NCI-H2081 (cell line): ENCODE measurements around the gene AQP6.
"Not testable (repeated sequence)": the region's sequence is repeated elsewhere in the genome, so short reads cannot be mapped to it uniquely, and the experiment has no call there.

Experiments
- DNase-seq, 2 experiments: peaks; one replicate each; lab custom pipeline; 2025; lab: John Stamatoyannopoulos, UW

The AQP6 gene

DNA sequence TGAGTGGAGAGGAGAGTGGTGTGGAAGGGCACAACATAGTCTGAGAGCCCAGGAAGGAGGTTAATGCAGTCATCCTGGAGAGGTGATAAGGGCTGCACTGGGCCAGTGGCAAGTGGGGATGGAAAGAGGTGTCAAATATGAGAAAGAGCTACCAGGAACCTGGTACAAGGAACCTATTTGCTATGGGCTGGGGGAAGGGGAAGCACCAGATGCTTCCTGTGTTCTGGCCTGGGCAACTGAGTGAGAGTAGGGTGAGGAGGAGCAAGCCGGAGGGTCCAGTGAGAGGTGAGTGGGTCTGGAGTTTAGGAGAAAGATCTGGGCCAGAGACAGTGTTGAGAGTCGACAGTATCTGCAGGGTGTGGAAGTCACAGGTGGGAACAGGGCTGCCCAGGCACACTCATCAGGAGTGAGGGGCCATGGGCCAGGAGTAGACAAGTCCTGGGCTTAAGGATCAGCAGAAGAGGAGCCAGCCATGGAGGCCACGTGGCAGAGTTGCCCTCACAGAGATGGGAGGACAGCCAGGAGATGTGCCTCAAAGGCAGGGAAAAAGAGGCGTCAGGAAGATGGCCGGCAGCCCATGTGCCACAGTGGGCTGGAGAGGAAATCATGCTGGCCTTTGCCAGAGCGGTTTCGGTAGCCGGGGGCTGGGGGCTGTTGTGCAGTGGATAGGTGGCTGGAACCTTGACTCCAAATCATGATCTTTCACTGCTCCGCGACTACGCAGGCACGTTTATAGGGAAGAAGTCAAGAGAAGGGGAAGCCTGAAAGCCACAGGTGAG is 2.9 kb upstream of the AQP6 start:
- no peak for DNase-seq

- DNase-seq: no peak
These were observed 2.1 kb upstream of the AQP6 start for GRCh38 chr12:49970658-49971057.

GRCh38 chr12:49971141-49971540 is 1.6 kb upstream of the AQP6 start:
- DNase-seq: no peak

- DNase-seq: no peak
These were observed 618 bp upstream of the AQP6 start for GRCh38 chr12:49972129-49972528.

DNA sequence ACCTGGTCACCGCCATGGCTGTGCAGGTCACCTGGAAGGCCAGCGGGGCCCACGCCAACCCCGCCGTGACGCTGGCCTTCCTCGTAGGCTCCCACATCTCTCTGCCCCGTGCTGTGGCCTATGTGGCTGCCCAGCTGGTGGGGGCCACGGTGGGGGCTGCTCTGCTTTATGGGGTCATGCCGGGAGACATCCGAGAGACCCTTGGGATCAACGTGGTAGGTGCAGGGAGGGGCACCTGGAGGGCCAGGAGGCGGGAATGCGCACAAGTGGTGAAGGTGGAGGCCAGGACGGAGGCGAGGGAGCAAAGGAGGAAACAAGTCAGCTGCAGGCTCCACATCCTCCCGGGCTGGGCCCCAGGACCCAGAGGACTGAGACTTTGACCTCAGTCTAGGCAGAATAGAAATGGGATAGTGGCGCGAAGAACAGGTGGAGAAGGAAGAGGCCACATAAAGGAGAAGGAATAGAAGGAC is 649 bp downstream of the AQP6 start:
- DNase-seq: no peak

DNA sequence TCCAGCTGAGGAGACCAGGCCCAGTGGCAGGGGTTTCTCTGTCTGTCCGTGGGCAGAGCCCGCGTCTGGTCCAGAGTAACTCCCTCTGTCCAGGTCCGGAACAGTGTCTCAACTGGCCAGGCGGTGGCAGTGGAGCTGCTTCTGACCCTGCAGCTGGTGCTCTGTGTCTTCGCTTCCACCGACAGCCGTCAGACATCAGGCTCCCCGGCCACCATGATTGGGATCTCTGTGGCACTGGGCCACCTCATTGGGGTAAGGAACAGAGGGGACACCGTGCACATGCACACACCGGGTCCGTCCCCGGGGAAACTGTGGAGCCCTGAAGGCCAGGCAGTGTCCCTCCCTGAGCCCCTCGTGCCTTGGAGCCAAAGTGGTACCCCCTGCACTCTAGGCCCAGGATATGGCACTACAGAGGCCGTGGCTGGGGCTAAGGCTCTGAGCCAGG is 1.5 kb downstream of the AQP6 start:
- no peak for DNase-seq

DNA sequence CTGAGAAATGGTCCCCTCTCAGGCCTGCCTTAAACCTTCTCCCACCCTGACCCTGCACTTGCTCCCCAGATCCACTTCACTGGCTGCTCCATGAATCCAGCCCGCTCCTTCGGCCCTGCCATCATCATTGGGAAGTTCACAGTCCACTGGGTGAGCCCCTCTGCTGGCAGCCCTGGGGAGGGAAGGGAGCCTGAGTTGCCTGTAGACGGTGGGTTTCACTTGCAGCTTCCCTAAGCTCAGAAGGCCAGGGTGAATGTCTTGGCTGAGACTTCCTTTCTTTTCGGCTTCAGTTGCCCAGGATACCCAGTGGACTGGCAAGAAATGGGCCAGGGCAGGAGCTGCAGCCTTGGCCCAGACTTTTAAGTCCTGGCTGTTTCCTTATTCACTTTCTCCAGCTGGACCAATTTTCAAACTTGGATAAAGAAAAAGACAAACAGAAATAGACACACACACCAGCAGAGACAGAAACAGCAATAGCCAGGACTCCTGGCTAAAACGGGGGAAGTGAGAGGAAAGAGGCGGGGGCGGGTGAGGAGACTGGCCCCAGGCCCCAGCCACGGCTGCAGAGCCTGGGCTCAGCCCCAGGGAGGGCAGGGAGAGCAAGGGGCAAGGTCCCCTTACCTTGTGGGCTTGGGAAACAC is 2.0 kb downstream of the AQP6 start:
- DNase-seq: no peak

DNA sequence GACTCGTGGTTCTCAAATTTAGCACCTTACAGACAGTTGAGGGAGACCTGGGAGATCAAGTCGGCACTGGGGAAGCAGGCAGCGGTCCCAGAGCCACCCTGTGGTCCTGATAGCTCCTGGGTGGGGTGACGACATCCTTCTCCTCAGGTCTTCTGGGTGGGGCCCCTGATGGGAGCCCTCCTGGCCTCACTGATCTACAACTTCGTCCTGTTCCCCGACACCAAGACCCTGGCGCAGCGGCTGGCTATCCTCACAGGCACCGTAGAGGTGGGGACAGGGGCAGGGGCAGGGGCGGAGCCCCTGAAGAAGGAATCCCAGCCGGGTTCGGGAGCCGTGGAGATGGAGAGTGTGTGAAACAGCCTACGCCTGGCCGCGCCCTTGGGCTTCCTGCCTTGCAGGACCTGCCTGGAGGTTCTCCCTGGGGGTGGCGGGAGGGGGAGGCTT is 2.6 kb downstream of the AQP6 start:
- DNase-seq: no peak

GRCh38 chr12:49976557-49976956 is 3.8 kb downstream of the AQP6 start:
- DNase-seq: no peak

- DNase-seq: no peak
These were observed 5.4 kb downstream of the AQP6 start for GRCh38 chr12:49978125-49978524.

DNA sequence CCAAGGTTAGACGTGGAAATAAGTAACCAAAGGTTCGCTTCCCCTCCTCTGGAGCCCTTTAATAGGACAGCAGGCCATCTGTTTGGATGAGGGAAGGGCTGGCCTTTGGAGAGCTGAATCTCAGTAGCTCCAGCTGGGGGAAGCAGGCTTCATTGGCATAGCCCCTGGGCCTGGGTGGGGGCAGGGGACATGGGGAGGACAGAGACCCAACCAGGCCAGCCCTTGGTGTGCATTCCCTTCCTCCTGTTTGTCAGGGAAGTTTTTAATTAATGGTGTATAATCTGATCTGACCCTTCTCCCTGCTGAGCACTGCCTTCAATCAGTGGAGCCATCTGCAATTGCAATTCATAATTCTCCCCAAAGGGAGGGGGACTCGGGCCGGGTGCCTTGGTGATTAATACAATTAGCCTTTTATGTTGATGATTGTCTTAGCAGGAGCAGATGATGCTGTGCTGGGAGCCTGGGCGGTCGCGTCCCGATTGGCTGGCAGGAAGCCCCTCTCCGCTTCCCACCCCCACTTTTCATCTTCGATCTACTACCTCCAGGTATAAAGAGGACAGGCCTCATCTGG is 6.4 kb downstream of the AQP6 start:
- DNase-seq: no peak

GRCh38 chr12:49979791-49980190 is 7.0 kb downstream of the AQP6 start:
- no peak for DNase-seq

GRCh38 chr12:49980501-49981349 is 8.0 kb downstream of the AQP6 start:
- DNase-seq: no peak

DNA sequence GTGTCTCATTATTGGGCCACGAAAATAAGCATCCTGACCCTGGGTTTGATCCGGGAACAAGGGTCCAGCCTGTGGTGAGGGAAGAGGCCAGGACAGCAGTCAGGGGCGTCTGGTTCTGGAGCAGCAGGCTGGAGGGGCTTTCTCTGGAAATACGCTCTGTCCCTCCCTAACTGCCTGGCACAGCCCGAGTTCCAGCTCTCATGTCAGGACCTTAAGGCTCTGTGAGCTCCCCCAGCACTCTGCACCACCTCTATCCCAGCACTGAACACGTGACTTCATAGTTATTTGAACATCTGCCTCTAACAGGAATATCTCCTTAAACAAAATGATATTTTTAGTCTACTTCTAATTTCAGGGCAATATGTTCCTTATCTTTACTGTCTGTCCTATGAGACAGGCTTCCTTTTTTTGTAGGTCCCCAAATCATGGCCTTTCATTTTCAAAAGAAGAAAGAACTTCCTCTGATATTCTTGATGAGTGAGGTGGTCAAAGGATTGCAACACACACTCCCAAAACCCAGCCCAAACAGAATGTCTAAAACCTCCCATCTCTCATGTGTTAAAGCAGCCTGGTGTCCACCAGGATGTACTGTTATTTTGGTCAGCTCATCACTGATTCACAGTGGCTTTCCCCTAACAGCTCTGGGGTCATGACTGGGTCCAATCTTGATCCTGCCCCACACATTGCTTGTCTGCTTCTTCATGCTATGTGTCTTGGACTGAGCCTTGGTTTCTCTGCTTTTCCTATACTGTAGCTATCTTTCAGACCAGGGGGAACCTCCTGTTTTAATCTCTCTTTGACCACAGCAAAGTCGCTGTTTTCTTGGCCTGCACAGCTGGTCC is 9.7 kb downstream of the AQP6 start:
- no peak for DNase-seq

DNA sequence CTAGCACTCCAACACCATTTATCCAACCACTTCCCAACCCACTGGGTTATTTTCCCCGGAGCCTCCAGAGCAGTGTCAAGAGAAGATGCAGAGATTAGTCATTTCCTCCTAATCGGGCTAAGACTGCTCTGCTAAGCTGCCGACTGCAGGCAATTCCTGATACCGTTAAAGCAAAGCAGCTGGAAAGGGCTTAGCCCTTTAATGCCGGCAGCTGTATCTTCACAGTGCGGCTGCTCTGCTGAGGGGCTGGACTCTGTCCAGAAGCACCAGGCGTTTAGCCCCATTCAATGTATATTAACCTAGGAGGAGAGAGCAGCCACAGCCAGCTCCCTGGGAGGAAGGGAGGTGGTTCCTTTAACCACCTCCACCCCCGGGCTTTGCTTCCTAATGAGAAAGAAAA is 11.1 kb downstream of the AQP6 start:
- DNase-seq: peak in 1 of 2 experiments; percentile 80

DNA sequence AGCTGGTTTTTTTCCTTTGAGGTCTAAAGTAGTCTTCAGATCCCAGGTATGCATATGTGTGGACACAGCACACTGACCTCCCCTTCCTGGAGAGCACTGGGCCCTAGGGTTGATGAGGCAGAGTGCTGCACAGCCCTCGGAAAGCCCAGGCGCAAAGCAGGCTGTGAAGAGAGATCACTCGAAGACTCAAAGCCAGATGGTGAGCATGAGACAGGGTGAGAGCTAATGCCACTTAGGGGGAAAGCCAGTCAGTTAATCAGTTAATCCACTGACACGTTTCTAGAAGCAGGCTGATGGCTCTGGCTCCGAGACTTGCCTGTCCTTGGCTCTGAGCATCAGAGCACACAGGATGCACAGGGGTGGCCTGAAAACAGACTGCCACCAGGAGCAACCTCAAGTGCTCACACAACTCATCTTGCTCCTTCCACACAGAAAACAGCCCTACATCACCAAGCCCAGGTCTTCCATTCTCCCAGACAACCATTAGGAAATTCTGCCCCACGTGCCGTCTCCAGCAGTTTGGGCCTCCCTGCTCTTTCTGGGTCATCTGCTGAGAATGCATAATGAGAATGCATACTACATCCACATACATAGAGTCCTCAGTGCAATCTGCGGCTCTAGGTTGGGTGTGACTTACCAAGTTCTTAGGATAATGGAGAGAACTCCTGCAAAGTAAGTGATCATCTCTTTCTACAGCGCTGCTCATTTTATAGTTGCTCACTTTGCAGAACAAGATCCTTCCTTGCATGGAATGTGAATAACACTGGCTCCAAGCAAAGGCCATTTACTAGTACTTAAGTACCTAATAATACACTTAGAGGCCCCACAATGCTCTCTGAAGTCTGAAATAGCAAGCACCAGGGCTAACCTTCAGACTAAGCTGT is 12.0 kb downstream of the AQP6 start:
- DNase-seq: no peak

- no peak for DNase-seq
These were observed 13.2 kb downstream of the AQP6 start for GRCh38 chr12:49985981-49986380.

DNA sequence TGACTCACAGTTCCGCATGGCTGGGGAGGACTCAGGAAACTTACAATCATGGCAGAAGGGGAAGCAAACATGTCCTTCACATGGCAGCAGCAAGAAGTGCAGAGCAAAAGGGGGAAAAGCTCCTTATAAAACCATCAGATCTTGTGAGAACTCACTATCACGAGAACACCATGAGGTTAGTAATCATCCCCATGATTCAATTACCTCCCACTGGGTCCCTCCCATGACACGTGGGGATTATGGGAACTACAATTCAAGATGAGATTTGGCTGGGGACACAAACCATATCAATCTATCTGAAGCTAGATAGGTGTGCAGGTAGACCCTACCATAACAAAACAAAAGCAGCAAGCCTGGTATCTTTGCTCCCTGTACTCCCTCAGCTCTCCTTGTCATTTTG is 13.7 kb downstream of the AQP6 start:
- not testable (repeated sequence) for DNase-seq

- peak; percentile 52 to 62 for DNase-seq
These were observed 15.0 kb downstream of the AQP6 start for GRCh38 chr12:49987625-49988303.

DNA sequence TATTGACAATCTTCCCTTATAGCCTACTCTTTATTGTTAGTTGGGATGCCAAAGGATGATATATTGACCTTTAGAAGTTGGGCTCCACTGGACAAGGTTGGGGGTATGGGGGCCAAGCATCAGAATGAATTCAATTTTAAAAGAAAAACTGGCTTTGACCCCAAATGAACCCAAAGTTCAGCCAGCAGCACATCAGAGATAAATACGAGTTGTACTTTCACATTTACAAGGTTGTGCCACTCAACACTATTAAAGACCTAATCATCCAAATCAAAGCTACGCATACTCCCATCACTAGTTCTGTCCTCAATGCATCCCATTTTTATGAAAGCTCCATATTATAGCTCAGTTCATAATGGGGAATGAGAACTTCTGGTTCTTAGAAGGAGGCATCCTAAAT is 16.7 kb downstream of the AQP6 start:
- not testable (repeated sequence) for DNase-seq
